ENCODE data around the gene SPI1.

GRCh38 chr11:47356998-47357329, 21.4 kb downstream of the SPI1 start:
- TF ChIP-seq CTCF (conservative IDR thresholded peaks at IDR 0.05 in 1 of 2, IDR thresholded peaks at IDR 0.05 in 1 of 2; ENCODE audit: extremely low read depth in 1 of 2, insufficient read depth in 1 of 2, low read depth in 1 of 2, low read length in 2 of 2) (no peak), EZH2 (IDR thresholded peaks at IDR 0.05; ENCODE audit: borderline replicate concordance, low read length) (no peak)

All from mammary epithelial cell (primary cell).